ENCODE measurements around the gene RPRD1B.

Gene RPRD1B

GRCh38 chr20:38117635-38118034 lies 84.1 kb downstream of the RPRD1B start:
- H3K4me3 ChIP-seq (ENCODE audit: low read length), result no peak overlapping the region
- TF ChIP-seq CTCF (IDR thresholded peaks at IDR 0.05; ENCODE audit: insufficient read depth, low read depth, low read length, missing control alignments), result no peak
- DNase-seq (ENCODE audit: low read depth), result peak; percentile 64

DNA sequence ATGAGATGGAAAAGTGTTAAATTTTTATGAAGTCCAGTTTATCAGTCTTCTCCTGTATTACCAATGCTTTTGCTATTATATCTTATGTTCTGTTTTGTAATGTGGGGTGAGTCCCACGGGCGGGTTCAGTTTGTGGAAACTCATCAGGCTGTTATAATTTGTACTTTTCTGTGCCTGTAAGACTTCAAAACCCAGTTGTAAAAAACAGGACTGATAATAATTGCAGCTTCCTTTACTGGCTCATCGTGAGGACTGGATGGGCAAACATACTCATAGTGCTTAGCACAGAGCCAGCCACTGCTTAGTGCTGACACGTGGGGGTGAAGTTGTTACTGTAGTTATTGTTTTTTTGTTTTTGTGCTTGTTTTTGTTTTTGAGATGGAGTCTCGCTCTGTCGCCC lies 85.9 kb downstream of the RPRD1B start:
- H3K4me3 ChIP-seq (ENCODE audit: low read length), result no peak overlapping the region
- no peak for TF ChIP-seq CTCF (IDR thresholded peaks at IDR 0.05; ENCODE audit: insufficient read depth, low read depth, low read length, missing control alignments)

DNA sequence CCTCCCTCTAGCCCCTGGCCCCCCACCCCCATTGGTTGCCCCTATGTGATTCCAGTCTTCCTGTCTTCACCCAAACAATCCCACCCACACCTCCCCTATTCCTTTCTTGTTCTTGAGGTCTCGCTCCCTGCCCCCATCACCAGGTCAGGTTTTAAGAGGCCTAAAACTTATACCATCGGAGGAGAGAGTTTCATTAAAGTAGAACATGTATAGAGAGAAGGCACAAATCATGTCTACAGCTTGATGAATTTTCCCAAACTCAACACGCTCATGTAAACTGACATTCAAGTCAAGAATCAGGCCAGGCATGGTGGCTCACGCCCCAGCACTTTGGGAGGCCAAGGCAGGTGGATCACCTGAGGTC lies 87.1 kb downstream of the RPRD1B start:
- TF ChIP-seq CTCF (IDR thresholded peaks at IDR 0.05; ENCODE audit: insufficient read depth, low read depth, low read length, missing control alignments), result no peak
- no peak overlapping the region for H3K4me3 ChIP-seq (ENCODE audit: low read length)
- DNase-seq (ENCODE audit: low read depth), result no peak

More for the DNA sequence above, 85.9 kb downstream of the RPRD1B start:
- DNase-seq (ENCODE audit: low read depth), result no peak

DNA sequence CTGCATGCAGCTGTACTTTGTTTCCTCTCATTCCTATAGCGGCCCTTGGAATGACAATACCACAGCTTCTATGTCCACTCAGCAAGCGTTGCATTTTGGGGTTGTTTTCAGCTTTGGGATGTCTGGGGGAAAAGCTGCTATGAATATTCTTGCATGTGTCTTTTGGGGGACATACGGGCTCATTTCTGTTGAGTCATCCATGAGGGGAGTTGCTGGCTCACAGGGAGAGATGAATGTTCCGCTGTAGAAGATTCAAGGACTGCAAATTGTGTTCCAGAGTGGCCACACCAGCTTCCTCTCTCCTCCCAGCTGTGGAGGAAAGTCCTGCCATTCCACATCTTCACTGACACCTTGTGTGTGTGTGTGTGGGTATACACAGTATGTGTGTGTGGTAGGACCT lies 88.2 kb downstream of the RPRD1B start:
- H3K4me3 ChIP-seq (ENCODE audit: low read length), result no peak overlapping the region
- DNase-seq (ENCODE audit: low read depth), result no peak
- no peak for TF ChIP-seq CTCF (IDR thresholded peaks at IDR 0.05; ENCODE audit: insufficient read depth, low read depth, low read length, missing control alignments)

GRCh38 chr20:38123021-38123587 lies 89.6 kb downstream of the RPRD1B start:
- no peak for DNase-seq (ENCODE audit: low read depth)
- no peak overlapping the region for H3K4me3 ChIP-seq (ENCODE audit: low read length)
- no peak for TF ChIP-seq CTCF (IDR thresholded peaks at IDR 0.05; ENCODE audit: insufficient read depth, low read depth, low read length, missing control alignments)

GRCh38 chr20:38125157-38126056 lies 91.9 kb downstream of the RPRD1B start:
- no peak overlapping the region for H3K4me3 ChIP-seq (ENCODE audit: low read length)
- DNase-seq (ENCODE audit: low read depth), result peak; percentile 24

More at GRCh38 chr20:38125157-38126056, 91.9 kb downstream of the RPRD1B start:
- no peak for TF ChIP-seq CTCF (IDR thresholded peaks at IDR 0.05; ENCODE audit: insufficient read depth, low read depth, low read length, missing control alignments)

All from epithelial cell of esophagus (primary cell).